ENCODE data around the gene RNF40.

Gene RNF40

GRCh38 chr16:30761928-30762902 lies at the start of gene RNF40, which contains the start of gene CFAP119:
RNF40 (plus strand) TSS chr16:30762322; CDS start chr16:30762546, 224 bp downstream.
CFAP119 (minus strand) TSS chr16:30762062; CDS start chr16:30761748, 314 bp downstream.
- Histone ChIP-seq H3K4me3 (ENCODE audit: low read depth, low read length) (peak within 1 kb of the TSS; percentile 91), H3K27me3 (ENCODE audit: control insufficient read depth, insufficient read depth, low read length) (no peaks in the 10 kb centered on the region), H3K4me1 (ENCODE audit: control insufficient read depth, insufficient read depth, low read length) (peaks cover 3% of the 10 kb centered on the region; the same call in 1 of the 2 replicates), H3K9ac (ENCODE audit: low read depth, low read length) (peak within 1 kb of the TSS; percentile 67), H3K27ac (ENCODE audit: low read depth, low read length) (peak within 1 kb of the TSS; percentile 88), H3K36me3 (ENCODE audit: control insufficient read depth, insufficient read depth, low read length) (peaks cover 56% of the 10 kb centered on the region), H3K9me3 (ENCODE audit: control insufficient read depth, insufficient read depth, low read length) (no peaks in the 10 kb centered on the region)

GRCh38 chr16:30715750-30716445 lies 46.2 kb upstream of the RNF40 start:
- H3K27ac ChIP-seq (ENCODE audit: low read depth, low read length), result no peak overlapping the region
- no peak overlapping the region for H3K9ac ChIP-seq (ENCODE audit: low read depth, low read length)
- no peak overlapping the region for H3K4me3 ChIP-seq (ENCODE audit: low read depth, low read length)
- no peaks in the 10 kb centered on the region for H3K4me1 ChIP-seq (ENCODE audit: control insufficient read depth, insufficient read depth, low read length)
- no peaks in the 10 kb centered on the region for H3K27me3 ChIP-seq (ENCODE audit: control insufficient read depth, insufficient read depth, low read length)
- peaks cover 91% of the 10 kb centered on the region for H3K36me3 ChIP-seq (ENCODE audit: control insufficient read depth, insufficient read depth, low read length)
- H3K9me3 ChIP-seq (ENCODE audit: control insufficient read depth, insufficient read depth, low read length), result no peaks in the 10 kb centered on the region

GRCh38 chr16:30720086-30720485 lies 42.0 kb upstream of the RNF40 start:
- H3K27ac ChIP-seq (ENCODE audit: low read depth, low read length), result no peak overlapping the region
- peaks cover 93% of the 10 kb centered on the region for H3K36me3 ChIP-seq (ENCODE audit: control insufficient read depth, insufficient read depth, low read length)
- no peak overlapping the region for H3K4me3 ChIP-seq (ENCODE audit: low read depth, low read length)

GRCh38 chr16:30720694-30721093 lies 41.4 kb upstream of the RNF40 start:
- Histone ChIP-seq H3K36me3 (ENCODE audit: control insufficient read depth, insufficient read depth, low read length) (peaks cover 93% of the 10 kb centered on the region), H3K4me3 (ENCODE audit: low read depth, low read length) (no peak overlapping the region), H3K9ac (ENCODE audit: low read depth, low read length) (no peak overlapping the region), H3K27ac (ENCODE audit: low read depth, low read length) (no peak overlapping the region), H3K4me1 (ENCODE audit: control insufficient read depth, insufficient read depth, low read length) (no peaks in the 10 kb centered on the region), H3K9me3 (ENCODE audit: control insufficient read depth, insufficient read depth, low read length) (no peaks in the 10 kb centered on the region), H3K27me3 (ENCODE audit: control insufficient read depth, insufficient read depth, low read length) (no peaks in the 10 kb centered on the region)

More at GRCh38 chr16:30720086-30720485, 42.0 kb upstream of the RNF40 start:
- H3K27me3 ChIP-seq (ENCODE audit: control insufficient read depth, insufficient read depth, low read length), result no peaks in the 10 kb centered on the region
- no peaks in the 10 kb centered on the region for H3K4me1 ChIP-seq (ENCODE audit: control insufficient read depth, insufficient read depth, low read length)
- H3K9me3 ChIP-seq (ENCODE audit: control insufficient read depth, insufficient read depth, low read length), result no peaks in the 10 kb centered on the region
- no peak overlapping the region for H3K9ac ChIP-seq (ENCODE audit: low read depth, low read length)

- Histone ChIP-seq H3K4me1 (ENCODE audit: control insufficient read depth, insufficient read depth, low read length) (no peaks in the 10 kb centered on the region), H3K27me3 (ENCODE audit: control insufficient read depth, insufficient read depth, low read length) (no peaks in the 10 kb centered on the region), H3K9ac (ENCODE audit: low read depth, low read length) (no peak overlapping the region), H3K9me3 (ENCODE audit: control insufficient read depth, insufficient read depth, low read length) (no peaks in the 10 kb centered on the region), H3K36me3 (ENCODE audit: control insufficient read depth, insufficient read depth, low read length) (peaks cover 93% of the 10 kb centered on the region), H3K27ac (ENCODE audit: low read depth, low read length) (no peak overlapping the region), H3K4me3 (ENCODE audit: low read depth, low read length) (no peak overlapping the region)
Observed at GRCh38 chr16:30721167-30721566, 41.0 kb upstream of the RNF40 start.

GRCh38 chr16:30721606-30722005 lies 40.5 kb upstream of the RNF40 start:
- H3K4me3 ChIP-seq (ENCODE audit: low read depth, low read length), result no peak overlapping the region
- H3K9me3 ChIP-seq (ENCODE audit: control insufficient read depth, insufficient read depth, low read length), result no peaks in the 10 kb centered on the region
- no peak overlapping the region for H3K9ac ChIP-seq (ENCODE audit: low read depth, low read length)
- peaks cover 92% of the 10 kb centered on the region for H3K36me3 ChIP-seq (ENCODE audit: control insufficient read depth, insufficient read depth, low read length)
- no peak overlapping the region for H3K27ac ChIP-seq (ENCODE audit: low read depth, low read length)
- no peaks in the 10 kb centered on the region for H3K4me1 ChIP-seq (ENCODE audit: control insufficient read depth, insufficient read depth, low read length)
- H3K27me3 ChIP-seq (ENCODE audit: control insufficient read depth, insufficient read depth, low read length), result no peaks in the 10 kb centered on the region

GRCh38 chr16:30722443-30722842 lies 39.7 kb upstream of the RNF40 start:
- Histone ChIP-seq H3K4me3 (ENCODE audit: low read depth, low read length) (no peak overlapping the region), H3K27me3 (ENCODE audit: control insufficient read depth, insufficient read depth, low read length) (no peaks in the 10 kb centered on the region), H3K36me3 (ENCODE audit: control insufficient read depth, insufficient read depth, low read length) (peaks cover 84% of the 10 kb centered on the region), H3K4me1 (ENCODE audit: control insufficient read depth, insufficient read depth, low read length) (no peaks in the 10 kb centered on the region), H3K9me3 (ENCODE audit: control insufficient read depth, insufficient read depth, low read length) (no peaks in the 10 kb centered on the region), H3K27ac (ENCODE audit: low read depth, low read length) (no peak overlapping the region), H3K9ac (ENCODE audit: low read depth, low read length) (no peak overlapping the region)

GRCh38 chr16:30722916-30723315 lies 39.2 kb upstream of the RNF40 start:
- H3K27ac ChIP-seq (ENCODE audit: low read depth, low read length), result no peak overlapping the region
- no peak overlapping the region for H3K4me3 ChIP-seq (ENCODE audit: low read depth, low read length)
- H3K36me3 ChIP-seq (ENCODE audit: control insufficient read depth, insufficient read depth, low read length), result peaks cover 80% of the 10 kb centered on the region

GRCh38 chr16:30723725-30724355 lies 38.3 kb upstream of the RNF40 start:
- Histone ChIP-seq H3K9me3 (ENCODE audit: control insufficient read depth, insufficient read depth, low read length) (no peaks in the 10 kb centered on the region), H3K36me3 (ENCODE audit: control insufficient read depth, insufficient read depth, low read length) (peaks cover 80% of the 10 kb centered on the region), H3K27me3 (ENCODE audit: control insufficient read depth, insufficient read depth, low read length) (no peaks in the 10 kb centered on the region), H3K4me1 (ENCODE audit: control insufficient read depth, insufficient read depth, low read length) (peaks cover 7% of the 10 kb centered on the region), H3K27ac (ENCODE audit: low read depth, low read length) (no peak overlapping the region), H3K4me3 (ENCODE audit: low read depth, low read length) (no peak overlapping the region), H3K9ac (ENCODE audit: low read depth, low read length) (no peak overlapping the region)

More at GRCh38 chr16:30722916-30723315, 39.2 kb upstream of the RNF40 start:
- Histone ChIP-seq H3K9me3 (ENCODE audit: control insufficient read depth, insufficient read depth, low read length) (no peaks in the 10 kb centered on the region), H3K4me1 (ENCODE audit: control insufficient read depth, insufficient read depth, low read length) (peaks cover 1% of the 10 kb centered on the region; the same call in 1 of the 2 replicates), H3K9ac (ENCODE audit: low read depth, low read length) (no peak overlapping the region), H3K27me3 (ENCODE audit: control insufficient read depth, insufficient read depth, low read length) (no peaks in the 10 kb centered on the region)

- Histone ChIP-seq H3K9ac (ENCODE audit: low read depth, low read length) (no peak overlapping the region), H3K36me3 (ENCODE audit: control insufficient read depth, insufficient read depth, low read length) (peaks cover 84% of the 10 kb centered on the region), H3K27me3 (ENCODE audit: control insufficient read depth, insufficient read depth, low read length) (no peaks in the 10 kb centered on the region), H3K4me3 (ENCODE audit: low read depth, low read length) (no peak overlapping the region), H3K4me1 (ENCODE audit: control insufficient read depth, insufficient read depth, low read length) (peaks cover 7% of the 10 kb centered on the region), H3K9me3 (ENCODE audit: control insufficient read depth, insufficient read depth, low read length) (no peaks in the 10 kb centered on the region), H3K27ac (ENCODE audit: low read depth, low read length) (no peak overlapping the region)
Observed at GRCh38 chr16:30724641-30725417, 37.3 kb upstream of the RNF40 start.

Data from HUES48 (cell line).